ENCODE results near the gene RCN1. TPM values are rescaled to one million over a fixed set of nuclear protein-coding genes. Genes with fewer than 3 reads are reported as not detected.
"Not testable (repeated sequence)": the region's sequence is repeated elsewhere in the genome, so short reads cannot be mapped to it uniquely, and the experiment has no call there.

The RCN1 gene
- total RNA-seq, 6 experiments from 2014 or later, result 30.7 to 52.4 (median 37.7) TPM

GRCh38 chr11:32056438-32056837, 34.4 kb upstream of the RCN1 start:
- intact Hi-C loops (cut with DNase I), result no loop called here
- Histone ChIP-seq H3K9me3 (no peaks in the 10 kb centered on the region), H3K36me3 (no peaks in the 10 kb centered on the region), H3K27me3 (no peaks in the 10 kb centered on the region), H3K4me3 (no peak overlapping the region), H3K27ac (no peak overlapping the region), H3K4me1 (no peaks in the 10 kb centered on the region)
- WGBS (ENCODE audit: insufficient coverage, low coverage, low lambda C conversion rate, missing lambda C conversion rate), result 51% methylated on average over 6 of the region's 6 CpGs
- TF ChIP-seq POLR2A (IDR thresholded peaks at IDR 0.05) (no peak), CTCF (IDR thresholded peaks at IDR 0.05) (no peak)
- ATAC-seq (no peak), DNase-seq (no peak)

GRCh38 chr11:32059686-32060462, 31.0 kb upstream of the RCN1 start:
- H3K9me3 ChIP-seq, result no peaks in the 10 kb centered on the region
- intact Hi-C loops (cut with DNase I), result no loop called here
- H3K36me3 ChIP-seq, result no peaks in the 10 kb centered on the region
- H3K4me3 ChIP-seq, result no peak overlapping the region
- no peak overlapping the region for H3K27ac ChIP-seq
- 60% methylated on average over 6 of the region's 6 CpGs for WGBS (ENCODE audit: insufficient coverage, low coverage, low lambda C conversion rate, missing lambda C conversion rate)
- H3K4me1 ChIP-seq, result no peaks in the 10 kb centered on the region
- ATAC-seq (no peak), DNase-seq (no peak)
- H3K27me3 ChIP-seq, result no peaks in the 10 kb centered on the region
- no peak for TF ChIP-seq POLR2A (IDR thresholded peaks at IDR 0.05)
- no peak for TF ChIP-seq CTCF (IDR thresholded peaks at IDR 0.05)

- Histone ChIP-seq H3K27me3 (no peaks in the 10 kb centered on the region), H3K9me3 (no peaks in the 10 kb centered on the region), H3K4me3 (no peak overlapping the region), H3K27ac (no peak overlapping the region), H3K4me1 (no peaks in the 10 kb centered on the region), H3K36me3 (no peaks in the 10 kb centered on the region)
- TF ChIP-seq CTCF (IDR thresholded peaks at IDR 0.05), result no peak
- no peak for TF ChIP-seq POLR2A (IDR thresholded peaks at IDR 0.05)
- intact Hi-C loops (cut with DNase I), result no loop called here
- 78% methylated on average over 3 of the region's 3 CpGs for WGBS (ENCODE audit: insufficient coverage, low coverage, low lambda C conversion rate, missing lambda C conversion rate)
- ATAC-seq (no peak), DNase-seq (no peak)
Measured at GRCh38 chr11:32062540-32062939, 28.3 kb upstream of the RCN1 start.

- H3K27me3 ChIP-seq; ATAC-seq; H3K36me3 ChIP-seq; H3K27ac ChIP-seq; intact Hi-C loops (cut with DNase I); H3K4me3 ChIP-seq; H3K9me3 ChIP-seq; DNase-seq; H3K4me1 ChIP-seq: not testable (repeated sequence)
- WGBS (ENCODE audit: insufficient coverage, low coverage, low lambda C conversion rate, missing lambda C conversion rate), result 71% methylated on average over 3 of the region's 3 CpGs
Measured at GRCh38 chr11:32063031-32063430, 27.8 kb upstream of the RCN1 start.

GRCh38 chr11:32065865-32066629, 24.8 kb upstream of the RCN1 start:
- H3K27ac ChIP-seq, result no peak overlapping the region
- TF ChIP-seq POLR2A (IDR thresholded peaks at IDR 0.05) (no peak), CTCF (IDR thresholded peaks at IDR 0.05) (no peak)
- H3K9me3 ChIP-seq, result no peaks in the 10 kb centered on the region
- H3K4me1 ChIP-seq, result no peaks in the 10 kb centered on the region
- H3K36me3 ChIP-seq, result no peaks in the 10 kb centered on the region
- 28% methylated on average over 7 of the region's 8 CpGs for WGBS (ENCODE audit: insufficient coverage, low coverage, low lambda C conversion rate, missing lambda C conversion rate)
- ATAC-seq (no peak), DNase-seq (no peak)
- intact Hi-C loops (cut with DNase I), result no loop called here
- H3K27me3 ChIP-seq, result no peaks in the 10 kb centered on the region
- H3K4me3 ChIP-seq, result no peak overlapping the region

Data from right lobe of liver (tissue), 6 donors.